HG02678 (cell line): Measurements from ENCODE around the gene RNF25.
A peak's percentile ranks its signal among the peaks of the same experiment; 100 is the strongest.
"Not testable (repeated sequence)": the region's sequence is repeated elsewhere in the genome, so short reads cannot be mapped to it uniquely, and the experiment has no call there.

Source experiments
- ATAC-seq: cut with Tn5 transposase; IDR thresholded peaks from one replicate; pipeline ENCODE4 v1.9.1; 2021; ENCODE audit warnings: mild to moderate bottlenecking, moderate library complexity; ENCODE audit not compliant: unreplicated experiment

RNF25 gene

GRCh38 chr2:218687400-218688060 lies 15.7 kb upstream of the RNF25 start:
- ATAC-seq: not testable (repeated sequence)

- ATAC-seq: no peak
Measured at GRCh38 chr2:218680061-218680460, 8.3 kb upstream of the RNF25 start.

DNA sequence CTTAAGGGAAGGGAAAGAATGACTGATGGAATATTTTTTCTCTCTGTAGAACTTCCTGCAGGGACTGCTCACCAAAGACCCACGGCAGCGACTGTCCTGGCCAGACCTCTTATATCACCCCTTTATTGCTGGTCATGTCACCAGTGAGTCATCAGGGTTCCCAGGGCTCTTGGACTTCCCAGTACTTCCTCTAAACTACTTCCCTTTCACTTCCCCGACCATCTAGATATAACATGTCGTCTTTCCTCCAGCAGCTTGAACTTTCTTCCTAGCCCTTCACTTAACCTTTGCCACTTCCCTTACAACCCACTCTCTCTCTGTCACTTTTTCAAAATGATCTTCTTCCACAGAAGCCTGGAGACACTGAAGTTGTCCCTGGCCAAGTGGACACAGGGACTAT lies 7.3 kb upstream of the RNF25 start:
- no peak for ATAC-seq

- ATAC-seq: no peak
Measured at GRCh38 chr2:218671097-218671653, 627 bp downstream of the RNF25 start.

DNA sequence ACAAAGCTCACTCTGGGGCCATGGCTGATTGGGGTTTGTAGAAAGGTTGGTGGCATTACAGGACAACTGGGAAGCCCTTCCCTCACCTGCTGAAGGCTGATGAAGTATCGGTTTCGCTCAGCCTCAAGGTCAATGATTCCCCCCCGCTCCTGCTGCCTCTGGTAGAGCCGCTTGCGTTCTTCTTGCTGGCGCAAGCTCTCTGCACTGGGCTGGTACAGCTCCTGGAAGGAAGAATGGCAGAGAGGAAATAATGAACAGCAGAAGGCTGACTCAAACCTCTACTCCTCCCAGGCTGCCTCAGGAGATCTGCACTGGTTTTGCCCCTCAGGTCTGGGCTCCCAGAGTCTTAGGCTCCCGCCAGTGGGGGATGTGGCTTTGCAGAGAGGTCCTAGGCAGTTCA lies 7.1 kb downstream of the RNF25 start:
- no peak for ATAC-seq

DNA sequence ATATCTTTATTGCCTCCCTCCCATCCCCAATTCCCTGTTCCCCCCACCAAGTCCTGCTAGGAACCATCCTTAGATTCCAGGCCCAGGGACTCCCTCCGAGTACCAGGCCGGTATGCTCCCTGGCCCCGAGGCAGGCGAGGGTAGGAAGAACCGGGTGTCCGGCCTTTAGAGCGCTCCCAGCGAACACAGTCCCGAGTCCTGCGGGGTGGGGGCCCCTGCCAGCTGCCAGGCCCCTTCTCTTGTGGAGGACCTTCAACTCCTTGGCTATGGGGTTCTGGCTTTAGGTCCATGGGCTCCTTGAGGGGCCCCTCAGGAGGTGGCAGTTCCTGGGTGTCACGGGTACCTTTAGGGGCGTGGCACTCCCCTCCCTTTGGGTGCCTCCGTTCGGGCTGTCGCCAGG lies 7.9 kb downstream of the RNF25 start:
- no peak for ATAC-seq

- no peak for ATAC-seq
Measured at GRCh38 chr2:218662827-218663226, 9.0 kb downstream of the RNF25 start.

GRCh38 chr2:218662377-218662776 lies 9.4 kb downstream of the RNF25 start:
- ATAC-seq: no peak

DNA sequence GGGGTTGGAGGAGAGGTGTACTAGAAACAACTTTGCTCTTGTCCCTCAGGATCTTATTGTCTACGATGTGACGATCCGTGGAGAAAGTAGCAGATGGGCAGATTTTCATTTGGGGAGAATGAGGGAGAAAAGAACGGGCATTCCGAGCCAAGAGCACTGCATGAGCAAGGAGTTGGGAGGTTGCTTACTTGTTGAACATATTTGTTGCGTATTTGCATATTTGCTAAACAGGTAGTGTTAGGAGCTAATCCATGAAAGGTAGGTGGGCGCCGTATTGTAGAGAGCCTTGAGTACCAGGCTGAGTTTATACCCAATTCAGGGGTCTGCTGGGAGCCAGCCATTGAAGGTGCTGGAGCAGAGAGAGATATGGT lies 11.8 kb downstream of the RNF25 start:
- no peak for ATAC-seq

- peak; percentile 96 for ATAC-seq
Measured at GRCh38 chr2:218659258-218659987, 12.4 kb downstream of the RNF25 start, which contains the start of the genes BCS1L and ZNF142. BCS1L (plus strand) TSS chr2:218659683; CDS start chr2:218660988, 1,305 bp downstream. ZNF142 (minus strand) TSS chr2:218659623; CDS start chr2:218656429, 3,194 bp downstream.

DNA sequence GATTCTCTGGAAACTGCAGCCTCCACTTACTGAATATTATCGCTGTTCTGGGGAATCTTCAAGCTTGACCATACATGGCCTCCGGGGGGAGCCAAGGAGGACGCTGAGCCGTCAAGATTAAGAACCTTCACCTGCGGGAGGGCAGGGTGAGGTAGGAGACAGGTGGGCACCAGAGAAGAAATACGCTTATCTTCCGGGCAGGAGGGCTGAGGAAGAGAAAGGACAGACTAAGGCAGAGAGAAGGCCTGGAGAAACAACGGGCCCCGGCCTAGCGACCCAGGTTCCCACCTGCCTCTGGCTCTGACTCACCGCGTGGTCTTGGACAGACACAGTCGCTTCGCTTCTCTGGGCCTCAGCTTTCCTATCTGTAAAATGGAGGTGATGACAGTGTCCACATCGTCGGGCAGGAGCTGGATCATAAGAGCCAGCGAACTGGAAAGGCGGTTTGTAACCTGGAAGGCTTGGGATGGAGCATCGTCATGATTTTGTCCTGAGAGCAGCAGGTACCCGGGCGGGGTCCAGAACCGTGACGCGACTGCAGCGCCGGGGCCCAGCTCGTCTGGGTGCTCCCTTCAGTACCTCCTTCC lies 13.0 kb downstream of the RNF25 start:
- peak; percentile 35 for ATAC-seq

GRCh38 chr2:218655751-218656150 lies 16.1 kb downstream of the RNF25 start:
- no peak for ATAC-seq

GRCh38 chr2:218648787-218649100 lies 23.1 kb downstream of the RNF25 start:
- ATAC-seq: no peak

GRCh38 chr2:218648088-218648786 lies 23.6 kb downstream of the RNF25 start:
- ATAC-seq: peak; percentile 49

DNA sequence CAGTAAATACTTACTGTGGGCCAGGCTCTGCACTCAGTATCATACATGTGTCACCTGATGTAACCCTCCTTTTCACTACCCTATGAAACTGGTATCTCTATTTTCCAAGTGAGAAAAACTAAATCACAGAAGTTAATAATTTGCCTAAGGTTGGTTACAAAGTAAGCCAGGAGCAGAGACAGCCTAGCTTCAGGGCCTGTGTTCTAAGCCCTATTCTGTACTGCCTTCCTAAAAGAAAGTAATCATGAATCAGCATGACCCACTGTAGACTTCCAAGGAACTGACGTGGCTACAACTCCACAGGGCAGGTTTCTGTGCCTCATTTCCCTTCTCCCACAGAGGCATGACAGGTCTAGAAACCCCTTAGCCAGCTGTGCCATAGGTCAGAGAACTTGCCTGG lies 26.7 kb downstream of the RNF25 start:
- ATAC-seq: no peak

- no peak for ATAC-seq
Measured at GRCh38 chr2:218644721-218645120, 27.1 kb downstream of the RNF25 start.

DNA sequence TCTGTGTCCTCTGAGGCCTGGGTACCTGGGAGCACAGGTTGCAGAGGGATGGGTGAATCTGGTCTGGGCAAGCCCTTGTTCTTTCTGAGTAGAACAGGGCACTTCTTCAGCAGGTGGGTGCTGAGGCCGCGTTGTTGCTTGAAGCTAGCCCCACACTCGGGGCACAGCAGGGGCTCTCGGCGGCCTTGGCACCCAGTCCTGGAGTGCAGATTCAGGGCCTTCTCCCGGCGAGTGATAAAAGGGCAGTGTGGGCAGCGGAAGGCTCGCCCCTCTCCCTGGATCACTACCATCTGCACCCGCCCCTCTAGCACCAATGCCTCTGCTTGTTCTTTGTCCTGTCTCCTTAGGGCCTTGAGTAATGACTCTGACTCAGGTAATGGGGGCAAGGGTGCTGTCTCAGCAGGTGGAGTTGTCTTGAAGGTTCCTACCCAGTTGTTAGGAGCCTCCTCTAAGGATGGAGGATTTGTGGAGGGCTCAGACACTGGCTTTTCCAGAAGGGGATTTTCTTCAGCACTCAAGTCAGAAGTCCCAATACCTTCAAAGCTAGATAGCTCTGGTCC lies 28.0 kb downstream of the RNF25 start:
- ATAC-seq: no peak

DNA sequence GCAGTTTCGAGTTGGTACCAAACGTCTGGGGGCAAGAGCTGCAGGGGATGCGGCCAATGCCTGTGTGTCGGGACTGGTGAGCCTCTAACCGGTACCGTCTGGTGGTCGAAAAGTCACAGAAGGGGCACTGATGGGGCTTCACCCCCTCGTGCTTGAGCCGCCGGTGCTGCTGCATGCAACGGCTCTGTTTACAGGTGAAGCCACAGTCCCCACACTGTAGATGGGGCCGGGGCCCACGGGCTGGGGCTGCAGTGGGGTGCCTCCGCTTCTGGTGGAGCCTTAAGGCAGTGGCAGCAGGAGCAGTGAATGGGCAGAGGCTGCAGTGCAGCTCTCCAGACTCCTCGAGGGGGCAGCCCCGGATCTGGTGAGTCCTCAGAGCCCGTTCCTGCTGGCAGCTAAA lies 29.0 kb downstream of the RNF25 start:
- ATAC-seq: no peak

GRCh38 chr2:218642121-218642656 lies 29.6 kb downstream of the RNF25 start:
- no peak for ATAC-seq

- ATAC-seq: no peak
Measured at GRCh38 chr2:218638372-218638771, 33.4 kb downstream of the RNF25 start.

DNA sequence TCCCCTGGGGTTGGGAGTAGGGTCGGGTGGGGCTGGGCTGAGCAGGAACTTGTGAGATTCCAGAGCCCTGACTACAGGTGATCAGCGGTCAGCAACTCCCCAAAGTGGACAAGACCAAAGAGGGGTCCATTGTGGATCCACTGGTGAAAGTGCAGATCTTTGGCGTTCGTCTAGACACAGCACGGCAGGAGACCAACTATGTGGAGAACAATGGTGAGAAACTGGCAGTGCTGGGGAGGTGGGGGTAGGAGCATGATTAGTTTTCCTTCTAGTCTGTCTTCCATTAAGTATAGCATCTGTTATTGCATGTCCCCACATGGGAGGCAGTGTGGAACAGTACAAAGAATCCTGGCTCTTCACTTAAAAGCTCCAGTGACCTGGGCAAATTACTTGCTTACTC lies 36.1 kb downstream of the RNF25 start:
- ATAC-seq: no peak
